ENCODE results near the gene DEPP1. TPM values are rescaled to one million over a fixed set of nuclear protein-coding genes. Genes with fewer than 3 reads are reported as not detected.

Gene DEPP1
- total and polyA plus RNA-seq, 2 donors (not counting 1 experiment from before 2014, with no cell fraction given), result not detected

GRCh38 chr10:44937196-44938005 lies 41.2 kb downstream of the DEPP1 start:
- no peak overlapping the region for H3K4me3 ChIP-seq (ENCODE audit: control extremely low read depth in 1 of 5, extremely low read depth in 1 of 5, insufficient read depth in 1 of 5, low read depth in 2 of 5, low read length in 4 of 5)
- TF ChIP-seq EZH2 (IDR thresholded peaks at IDR 0.05; ENCODE audit: borderline replicate concordance, insufficient read depth, low read depth, low read length, poor library complexity, severe bottlenecking) (no peak), CTCF (IDR thresholded peaks at IDR 0.05) (no peak)
- POLR2A ChIA-PET, result no interaction called here
- DNase-seq (no peak), ATAC-seq (ENCODE audit: low read depth) (no peak)
- no peak overlapping the region for H3K27ac Mint-ChIP-seq
- H3K9me3 ChIP-seq (ENCODE audit: control extremely low read depth in 1 of 3, control insufficient read depth in 2 of 3, insufficient read depth in 1 of 3, low read length in 2 of 3), result no peaks in the 10 kb centered on the region
- no peaks in the 10 kb centered on the region for H3K27me3 Mint-ChIP-seq
- H3K4me1 ChIP-seq (ENCODE audit: control insufficient read depth in 2 of 2, insufficient read depth in 2 of 2, low read length in 2 of 2), result peaks cover 0 to 8% of the 10 kb centered on the region in 2 donors
- no peaks in the 10 kb centered on the region for H3K27me3 ChIP-seq (replicated peaks in 1 of 4; ENCODE audit: control extremely low read depth in 1 of 4, control insufficient read depth in 3 of 4, insufficient read depth in 4 of 4, low read length in 3 of 4)
- 96% methylated on average over 6 of the region's 9 CpGs for WGBS (ENCODE audit: insufficient coverage)
- H3K27ac ChIP-seq (ENCODE audit: low read length in 2 of 2), result no peak overlapping the region
- CTCF ChIA-PET, result interaction anchor here (1.1 kb wide), 1 partner anchor 36 kb away, joined by 3 read pairs; no protein-coding TSS in a partner anchor
- no peak overlapping the region for H3K9ac ChIP-seq (ENCODE audit: low read length)
- peaks cover 5% of the 10 kb centered on the region for H3K9me3 Mint-ChIP-seq (ENCODE audit: insufficient read depth)
- H3K79me2 ChIP-seq (ENCODE audit: control insufficient read depth, insufficient read depth, low read length), result no peaks in the 10 kb centered on the region
- intact Hi-C loops (cut with micrococcal nuclease), result no loop called here
- no peaks in the 10 kb centered on the region for H4K20me1 ChIP-seq (ENCODE audit: control insufficient read depth, insufficient read depth, low read length, poor library complexity, severe bottlenecking)
- H3K4me3 Mint-ChIP-seq, result no peak overlapping the region
- no peaks in the 10 kb centered on the region for H3K4me1 Mint-ChIP-seq
- H2AFZ ChIP-seq (ENCODE audit: insufficient read depth, low read depth, low read length, poor library complexity, severe bottlenecking), result no peak overlapping the region
- no peak overlapping the region for H3K4me2 ChIP-seq (replicated peaks; ENCODE audit: low read depth, low read length, poor library complexity, severe bottlenecking)
- no peaks in the 10 kb centered on the region for H3K36me3 ChIP-seq (replicated peaks in 1 of 2; ENCODE audit: control extremely low read depth in 1 of 2, control insufficient read depth in 1 of 2, extremely low read depth in 1 of 2, insufficient read depth in 2 of 2, low read length in 1 of 2)

GRCh38 chr10:44936314-44936975 lies 42.2 kb downstream of the DEPP1 start:
- 71% methylated on average over 6 of the region's 7 CpGs for WGBS (ENCODE audit: insufficient coverage)
- Histone ChIP-seq H2AFZ (ENCODE audit: insufficient read depth, low read depth, low read length, poor library complexity, severe bottlenecking) (no peak overlapping the region), H3K4me2 (replicated peaks; ENCODE audit: low read depth, low read length, poor library complexity, severe bottlenecking) (no peak overlapping the region), H3K27ac (ENCODE audit: low read length in 2 of 2) (no peak overlapping the region), H3K4me1 (ENCODE audit: control insufficient read depth in 2 of 2, insufficient read depth in 2 of 2, low read length in 2 of 2) (peaks cover 0 to 8% of the 10 kb centered on the region in 2 donors), H3K79me2 (ENCODE audit: control insufficient read depth, insufficient read depth, low read length) (no peaks in the 10 kb centered on the region), H3K27me3 (replicated peaks in 1 of 4; ENCODE audit: control extremely low read depth in 1 of 4, control insufficient read depth in 3 of 4, insufficient read depth in 4 of 4, low read length in 3 of 4) (no peaks in the 10 kb centered on the region), H3K9ac (ENCODE audit: low read length) (no peak overlapping the region), H3K4me3 (ENCODE audit: control extremely low read depth in 1 of 5, extremely low read depth in 1 of 5, insufficient read depth in 1 of 5, low read depth in 2 of 5, low read length in 4 of 5) (no peak overlapping the region), H3K9me3 (ENCODE audit: control extremely low read depth in 1 of 3, control insufficient read depth in 2 of 3, insufficient read depth in 1 of 3, low read length in 2 of 3) (no peaks in the 10 kb centered on the region), H4K20me1 (ENCODE audit: control insufficient read depth, insufficient read depth, low read length, poor library complexity, severe bottlenecking) (no peaks in the 10 kb centered on the region), H3K36me3 (replicated peaks in 1 of 2; ENCODE audit: control extremely low read depth in 1 of 2, control insufficient read depth in 1 of 2, extremely low read depth in 1 of 2, insufficient read depth in 2 of 2, low read length in 1 of 2) (no peaks in the 10 kb centered on the region)
- POLR2A ChIA-PET, result no interaction called here
- intact Hi-C loops (cut with micrococcal nuclease), result no loop called here
- no peak for ATAC-seq (ENCODE audit: low read depth)
- no peak for TF ChIP-seq CTCF (IDR thresholded peaks at IDR 0.05)
- no peak for TF ChIP-seq EZH2 (IDR thresholded peaks at IDR 0.05; ENCODE audit: borderline replicate concordance, insufficient read depth, low read depth, low read length, poor library complexity, severe bottlenecking)
- Mint-ChIP-seq H3K4me1 (no peaks in the 10 kb centered on the region), H3K9me3 (ENCODE audit: insufficient read depth) (peaks cover 5% of the 10 kb centered on the region), H3K27ac (no peak overlapping the region), H3K4me3 (no peak overlapping the region), H3K27me3 (no peaks in the 10 kb centered on the region)
- CTCF ChIA-PET, result no interaction called here
- DNase-seq, result no peak
